Neural crest cell (in vitro differentiated cells): Measurements from ENCODE around the gene MXRA8. TPM values are rescaled to one million over a fixed set of nuclear protein-coding genes. Genes with fewer than 3 reads are reported as not detected.

Experiments
- DNase-seq: peaks from one replicate; pipeline ENCODE4 v3.0.0; 2021; ENCODE audit warnings: low read depth, mixed read lengths, low spot score
- H3K27ac Mint-ChIP-seq: one replicate; pipeline ENCODE4 v1.8.0; 2021; ENCODE audit warnings: mild to moderate bottlenecking, mixed read lengths; ENCODE audit not compliant: unreplicated experiment
- H3K27me3 Mint-ChIP-seq: 2 replicates; pipeline ENCODE4 v1.8.0; 2021; ENCODE audit warnings: low read depth, mild to moderate bottlenecking, mixed read lengths
- H3K36me3 Mint-ChIP-seq: 2 replicates; pipeline ENCODE4 v1.8.0; 2021; ENCODE audit warnings: low read depth, mild to moderate bottlenecking, mixed read lengths
- H3K4me1 Mint-ChIP-seq: 2 replicates; pipeline ENCODE4 v1.8.0; 2021; ENCODE audit warnings: mixed read lengths
- H3K4me3 Mint-ChIP-seq: one replicate; pipeline ENCODE4 v1.8.0; 2021; ENCODE audit warnings: mild to moderate bottlenecking, mixed read lengths
- H3K9me3 Mint-ChIP-seq: 2 replicates; pipeline ENCODE4 v1.8.0; 2021; ENCODE audit warnings: mixed read lengths
- total RNA-seq: library from RNA; stranded (reverse); gene quantifications from 2 replicates; pipeline ENCODE4 v1.2.1, GENCODE V29; 2021
- TF ChIP-seq, protein P1 (sequence below): fragments of 200-600 bp; sonication (generic); conservative IDR thresholded peaks from 2 replicates; pipeline ENCODE4 v1.5.0; 2021; ENCODE audit warnings: antibody characterized with exemption, mild to moderate bottlenecking

MXRA8 gene
- total RNA-seq, 1 donor from 2014 or later = 5.8 TPM

DNA sequence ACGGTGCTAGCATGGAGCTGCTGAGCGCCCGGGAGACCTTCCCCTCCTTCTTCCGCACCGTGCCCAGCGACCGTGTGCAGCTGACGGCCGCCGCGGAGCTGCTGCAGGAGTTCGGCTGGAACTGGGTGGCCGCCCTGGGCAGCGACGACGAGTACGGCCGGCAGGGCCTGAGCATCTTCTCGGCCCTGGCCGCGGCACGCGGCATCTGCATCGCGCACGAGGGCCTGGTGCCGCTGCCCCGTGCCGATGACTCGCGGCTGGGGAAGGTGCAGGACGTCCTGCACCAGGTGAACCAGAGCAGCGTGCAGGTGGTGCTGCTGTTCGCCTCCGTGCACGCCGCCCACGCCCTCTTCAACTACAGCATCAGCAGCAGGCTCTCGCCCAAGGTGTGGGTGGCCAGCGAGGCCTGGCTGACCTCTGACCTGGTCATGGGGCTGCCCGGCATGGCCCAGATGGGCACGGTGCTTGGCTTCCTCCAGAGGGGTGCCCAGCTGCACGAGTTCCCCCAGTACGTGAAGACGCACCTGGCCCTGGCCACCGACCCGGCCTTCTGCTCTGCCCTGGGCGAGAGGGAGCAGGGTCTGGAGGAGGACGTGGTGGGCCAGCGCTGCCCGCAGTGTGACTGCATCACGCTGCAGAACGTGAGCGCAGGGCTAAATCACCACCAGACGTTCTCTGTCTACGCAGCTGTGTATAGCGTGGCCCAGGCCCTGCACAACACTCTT is 26.2 kb downstream of the MXRA8 start:
- Mint-ChIP-seq H3K36me3 (peaks cover 2% of the 10 kb centered on the region), H3K4me3 (no peak overlapping the region), H3K4me1 (peaks cover 5% of the 10 kb centered on the region), H3K27me3 (no peaks in the 10 kb centered on the region), H3K9me3 (no peaks in the 10 kb centered on the region), H3K27ac (no peak overlapping the region)
- TF ChIP-seq, protein P1, sequence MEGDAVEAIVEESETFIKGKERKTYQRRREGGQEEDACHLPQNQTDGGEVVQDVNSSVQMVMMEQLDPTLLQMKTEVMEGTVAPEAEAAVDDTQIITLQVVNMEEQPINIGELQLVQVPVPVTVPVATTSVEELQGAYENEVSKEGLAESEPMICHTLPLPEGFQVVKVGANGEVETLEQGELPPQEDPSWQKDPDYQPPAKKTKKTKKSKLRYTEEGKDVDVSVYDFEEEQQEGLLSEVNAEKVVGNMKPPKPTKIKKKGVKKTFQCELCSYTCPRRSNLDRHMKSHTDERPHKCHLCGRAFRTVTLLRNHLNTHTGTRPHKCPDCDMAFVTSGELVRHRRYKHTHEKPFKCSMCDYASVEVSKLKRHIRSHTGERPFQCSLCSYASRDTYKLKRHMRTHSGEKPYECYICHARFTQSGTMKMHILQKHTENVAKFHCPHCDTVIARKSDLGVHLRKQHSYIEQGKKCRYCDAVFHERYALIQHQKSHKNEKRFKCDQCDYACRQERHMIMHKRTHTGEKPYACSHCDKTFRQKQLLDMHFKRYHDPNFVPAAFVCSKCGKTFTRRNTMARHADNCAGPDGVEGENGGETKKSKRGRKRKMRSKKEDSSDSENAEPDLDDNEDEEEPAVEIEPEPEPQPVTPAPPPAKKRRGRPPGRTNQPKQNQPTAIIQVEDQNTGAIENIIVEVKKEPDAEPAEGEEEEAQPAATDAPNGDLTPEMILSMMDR = no peak
- no peak for DNase-seq

DNA sequence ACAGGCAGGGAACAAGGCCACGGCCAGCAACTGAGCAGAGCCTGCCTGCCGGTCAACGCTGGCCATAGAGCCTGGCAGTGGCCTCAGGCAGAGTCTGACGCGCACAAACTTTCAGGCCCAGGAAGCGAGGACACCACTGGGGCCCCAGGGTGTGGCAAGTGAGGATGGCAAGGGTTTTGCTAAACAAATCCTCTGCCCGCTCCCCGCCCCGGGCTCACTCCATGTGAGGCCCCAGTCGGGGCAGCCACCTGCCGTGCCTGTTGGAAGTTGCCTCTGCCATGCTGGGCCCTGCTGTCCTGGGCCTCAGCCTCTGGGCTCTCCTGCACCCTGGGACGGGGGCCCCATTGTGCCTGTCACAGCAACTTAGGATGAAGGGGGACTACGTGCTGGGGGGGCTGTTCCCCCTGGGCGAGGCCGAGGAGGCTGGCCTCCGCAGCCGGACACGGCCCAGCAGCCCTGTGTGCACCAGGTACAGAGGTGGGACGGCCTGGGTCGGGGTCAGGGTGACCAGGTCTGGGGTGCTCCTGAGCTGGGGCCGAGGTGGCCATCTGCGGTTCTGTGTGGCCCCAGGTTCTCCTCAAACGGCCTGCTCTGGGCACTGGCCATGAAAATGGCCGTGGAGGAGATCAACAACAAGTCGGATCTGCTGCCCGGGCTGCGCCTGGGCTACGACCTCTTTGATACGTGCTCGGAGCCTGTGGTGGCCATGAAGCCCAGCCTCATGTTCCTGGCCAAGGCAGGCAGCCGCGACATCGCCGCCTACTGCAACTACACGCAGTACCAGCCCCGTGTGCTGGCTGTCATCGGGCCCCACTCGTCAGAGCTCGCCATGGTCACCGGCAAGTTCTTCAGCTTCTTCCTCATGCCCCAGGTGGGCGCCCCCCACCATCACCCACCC is 27.0 kb downstream of the MXRA8 start, which contains the start of gene TAS1R3:
TAS1R3 (plus strand) TSS at position 213 of the 898 bp plus-strand sequence; CDS start at position 279, 66 bp downstream.
- peak within 1 kb of the TSS; percentile 71 for H3K27ac Mint-ChIP-seq
- peaks cover 2% of the 10 kb centered on the region for H3K36me3 Mint-ChIP-seq
- H3K27me3 Mint-ChIP-seq = no peaks in the 10 kb centered on the region
- H3K4me3 Mint-ChIP-seq = peak within 1 kb of the TSS; percentile 72
- peaks cover 5% of the 10 kb centered on the region for H3K4me1 Mint-ChIP-seq
- TF ChIP-seq, protein P1 = no peak
- no peaks in the 10 kb centered on the region for H3K9me3 Mint-ChIP-seq
- no peak for DNase-seq

DNA sequence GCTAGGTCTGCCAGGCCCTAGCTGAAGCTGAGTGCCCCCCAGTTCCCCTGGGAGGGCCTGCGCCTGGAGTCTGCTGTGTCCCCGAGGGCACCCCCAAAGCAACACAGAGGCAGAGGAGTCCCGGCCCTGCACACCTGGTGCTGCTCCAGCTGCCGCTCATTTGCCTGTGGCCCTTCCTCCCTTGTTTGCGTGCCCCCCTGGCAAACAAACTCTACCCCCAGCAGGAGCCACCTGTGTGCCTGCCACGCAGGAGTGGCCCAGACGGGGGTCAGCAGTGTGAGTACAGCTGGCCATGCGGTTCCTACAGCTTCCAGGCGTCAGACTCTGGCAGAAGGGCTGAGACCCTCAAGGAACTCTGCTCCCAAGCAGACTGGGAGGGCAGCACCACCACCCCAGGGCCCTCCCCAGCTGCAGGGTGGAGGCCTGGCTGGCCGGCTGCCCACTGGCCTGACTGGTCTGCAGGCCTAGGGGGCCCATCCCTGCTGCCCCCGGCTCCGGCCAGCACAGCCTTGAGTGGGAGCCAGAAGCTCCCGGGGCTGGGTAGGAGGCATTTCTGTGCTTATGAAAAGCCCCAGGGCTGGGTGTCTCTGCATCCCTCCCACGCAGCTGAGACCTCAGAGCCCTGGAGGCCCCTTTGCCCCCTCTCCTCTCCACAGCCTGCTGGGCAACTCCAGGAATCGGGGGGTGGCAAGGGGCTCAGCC is 27.8 kb downstream of the MXRA8 start:
- Mint-ChIP-seq H3K27me3 (no peaks in the 10 kb centered on the region), H3K4me1 (peaks cover 5% of the 10 kb centered on the region), H3K4me3 (peak overlapping the region; percentile 72), H3K27ac (peak overlapping the region; percentile 71), H3K9me3 (no peaks in the 10 kb centered on the region), H3K36me3 (peaks cover 2% of the 10 kb centered on the region)
- no peak for DNase-seq
- TF ChIP-seq, protein P1 = no peak

DNA sequence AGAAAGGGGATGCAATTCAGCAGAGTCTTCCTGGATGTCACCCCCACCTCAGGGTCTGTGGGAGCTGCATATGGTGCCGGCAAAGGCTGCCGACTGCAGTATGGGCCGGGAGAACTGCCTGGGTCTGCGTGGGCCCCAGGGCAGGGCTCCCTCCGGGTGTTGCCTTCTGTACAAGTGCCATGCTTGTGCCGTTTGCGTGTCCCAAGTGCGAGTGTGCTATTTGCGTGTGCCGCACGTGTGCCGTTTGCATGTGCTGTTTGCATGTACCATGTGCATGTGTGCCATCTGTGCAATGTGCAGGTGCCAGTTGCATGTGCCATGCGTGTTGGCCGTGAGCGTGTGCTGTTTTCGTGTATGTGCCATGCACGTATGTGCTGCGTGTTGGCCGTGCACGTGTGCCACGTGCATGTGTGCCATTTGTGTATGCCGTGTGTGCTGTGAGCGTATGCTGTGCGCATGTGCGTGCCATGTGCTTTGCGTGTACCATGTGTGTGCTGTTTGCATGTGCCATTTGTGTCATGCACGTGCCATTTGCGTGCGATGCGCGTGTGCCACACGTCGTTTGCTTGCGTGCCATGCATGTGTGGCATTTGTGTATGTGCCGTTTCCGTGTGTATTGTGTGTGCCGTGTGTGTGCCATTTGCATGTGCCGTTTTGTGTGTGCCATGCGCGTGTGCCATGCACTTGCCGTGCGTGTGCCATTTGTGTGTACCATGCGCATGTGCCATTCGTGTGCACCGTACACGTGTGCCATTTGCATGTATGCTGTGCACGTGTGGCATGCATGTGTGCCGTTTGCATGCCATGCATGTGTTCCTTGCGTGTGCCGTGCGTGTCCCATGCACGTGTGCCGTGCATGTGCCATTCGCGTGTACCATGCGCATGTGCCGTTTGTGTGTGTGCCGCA is 28.8 kb downstream of the MXRA8 start:
- H3K9me3 Mint-ChIP-seq = no peaks in the 10 kb centered on the region
- no peak for DNase-seq
- no peak overlapping the region for H3K27ac Mint-ChIP-seq
- H3K36me3 Mint-ChIP-seq = peaks cover 2% of the 10 kb centered on the region
- peaks cover 5% of the 10 kb centered on the region for H3K4me1 Mint-ChIP-seq
- H3K27me3 Mint-ChIP-seq = no peaks in the 10 kb centered on the region
- TF ChIP-seq, protein P1 = no peak
- H3K4me3 Mint-ChIP-seq = peak overlapping the region; percentile 69
